SK-N-SH (cell line): ENCODE data around the gene PAIP1. TPM values are rescaled to one million over a fixed set of nuclear protein-coding genes. Genes with fewer than 3 reads are reported as not detected.

Source experiments
- CTCF ChIA-PET: fragments of 300-600, 350-600 bp; formaldehyde crosslinking; extraction: SDS; loops from one replicate; lab custom pipeline; 2021; lab: Yijun Ruan, JAX
- POLR2A ChIA-PET: fragments of 350-600 bp; sonication (Branson Sonifier 250); formaldehyde crosslinking; extraction: SDS; loops from one replicate; lab custom pipeline; 2020; ENCODE audit warnings: antibody characterized with exemption, inconsistent platforms; lab: Yijun Ruan, JAX
- DNase-seq: peaks from one replicate; pipeline ENCODE4 v3.0.0; 2012
- H2AFZ ChIP-seq: fragments of 200-600 bp; sonication (generic); 2 replicates; pipeline ENCODE4 v1.8.1; 2016; ENCODE audit warnings: antibody characterized with exemption, mild to moderate bottlenecking, low read depth
- H3F3A ChIP-seq: fragments of 200-600 bp; sonication (generic); replicated peaks from 2 replicates; pipeline ENCODE3; 2016; ENCODE audit warnings: antibody characterized with exemption, mild to moderate bottlenecking; ENCODE audit not compliant: insufficient read depth
- H3K27ac ChIP-seq, 2 experiments: fragments of 200-500 bp in 1 of 2; fragments of 200-600 bp in 1 of 2; sonication (Bioruptor generic) in 1 of 2; sonication (generic), shearing (Covaris generic) in 1 of 2; 2 replicates each; pipeline versions ENCODE4 v1.5.1 to v1.6.1; 2014 to 2016; ENCODE audit warnings: low read depth in 2 of 2, inconsistent platforms in 1 of 2, low read length in 1 of 2, mild to moderate bottlenecking in 1 of 2, mixed read lengths in 1 of 2
- H3K27me3 ChIP-seq: fragments of 200-600 bp; sonication (generic), shearing (Covaris generic); 2 replicates; pipeline ENCODE4 v1.6.1; 2016; ENCODE audit warnings: mixed run types; ENCODE audit not compliant: insufficient read depth
- H3K36me3 ChIP-seq, 2 experiments: fragments of 200-500 bp in 1 of 2; fragments of 200-600 bp in 1 of 2; sonication (Bioruptor generic) in 1 of 2; sonication (generic) in 1 of 2; replicated peaks in 1 of 2; 2 replicates each; pipeline versions ENCODE3 to v1.5.1; 2014 to 2016; ENCODE audit warnings: low read length in 1 of 2, mild to moderate bottlenecking in 1 of 2; ENCODE audit not compliant: insufficient read depth in 2 of 2, control insufficient read depth in 1 of 2
- H3K4me1 ChIP-seq, 2 experiments: fragments of 200-500 bp in 1 of 2; fragments of 200-600 bp in 1 of 2; sonication (Bioruptor generic) in 1 of 2; sonication (generic), shearing (Covaris generic) in 1 of 2; 2 replicates each; pipeline versions ENCODE4 v1.5.1 to v1.6.1; 2014 to 2016; ENCODE audit warnings: low read depth in 1 of 2, low read length in 1 of 2, mixed run types in 1 of 2; ENCODE audit not compliant: insufficient read depth in 2 of 2, control insufficient read depth in 1 of 2
- H3K4me2 ChIP-seq: fragments of 200-600 bp; sonication (generic), shearing (Covaris generic); 2 replicates; pipeline ENCODE4 v1.6.1; 2017; ENCODE audit warnings: mixed run types
- H3K4me3 ChIP-seq, 2 experiments: fragments of 200-500 bp in 1 of 2; fragments of 200-600 bp in 1 of 2; sonication (Bioruptor generic) in 1 of 2; sonication (generic), shearing (Covaris generic) in 1 of 2; 2 replicates each; pipeline versions ENCODE4 v1.5.1 to v1.8.1; 2014 to 2016; ENCODE audit warnings: low read depth in 2 of 2, inconsistent platforms in 1 of 2, low read length in 1 of 2, mild to moderate bottlenecking in 1 of 2, mixed read lengths in 1 of 2, moderate library complexity in 1 of 2
- H3K79me2 ChIP-seq: fragments of 200-600 bp; sonication (generic); 2 replicates; pipeline ENCODE4 v1.8.1; 2017; ENCODE audit warnings: mild to moderate bottlenecking; ENCODE audit not compliant: insufficient read depth
- H3K9ac ChIP-seq: fragments of 200-600 bp; sonication (generic); 2 replicates; pipeline ENCODE4 v1.6.1; 2017; ENCODE audit warnings: mixed run types
- H3K9me2 ChIP-seq: fragments of 200-600 bp; sonication (generic); 2 replicates; pipeline ENCODE4 v1.6.1; 2017; ENCODE audit warnings: mixed run types
- H3K9me3 ChIP-seq: fragments of 200-600 bp; sonication (generic); 2 replicates; pipeline ENCODE4 v1.6.1; 2017; ENCODE audit warnings: mixed run types, mild to moderate bottlenecking, moderate library complexity
- H4K20me1 ChIP-seq: fragments of 200-600 bp; sonication (generic); 2 replicates; pipeline ENCODE4 v1.6.1; 2017; ENCODE audit warnings: mild to moderate bottlenecking, mixed run types; ENCODE audit not compliant: insufficient read depth
- FOSL2 ChIP-seq: IDR thresholded peaks from 2 replicates; pipeline ENCODE4 v1.4.0; 2012; ENCODE audit warnings: low read depth, mild to moderate bottlenecking, moderate library complexity, borderline replicate concordance
- FOXM1 ChIP-seq: IDR thresholded peaks from 2 replicates; pipeline ENCODE4 v1.4.0; 2012; ENCODE audit warnings: low read depth, mild to moderate bottlenecking
- JUND ChIP-seq: IDR thresholded peaks from 2 replicates; pipeline ENCODE4 v1.4.0; 2012
- MXI1 ChIP-seq: IDR thresholded peaks from 2 replicates; pipeline ENCODE4 v1.6.1; 2012; ENCODE audit warnings: mild to moderate bottlenecking, low read depth, low read length, improper control_type of control experiment
- TAF1 ChIP-seq: IDR thresholded peaks from 2 replicates; pipeline ENCODE4 v1.6.1; 2012; ENCODE audit warnings: low read depth, mild to moderate bottlenecking, low read length, moderate library complexity, borderline replicate concordance
- TEAD4 ChIP-seq: IDR thresholded peaks from 2 replicates; pipeline ENCODE4 v1.4.0; 2012; ENCODE audit warnings: mild to moderate bottlenecking, borderline replicate concordance; ENCODE audit not compliant: insufficient read depth
- USF1 ChIP-seq: IDR thresholded peaks from 2 replicates; pipeline ENCODE4 v1.4.0; 2012; ENCODE audit warnings: low read depth, borderline replicate concordance
- USF2 ChIP-seq: fragments of 150-350 bp; IDR thresholded peaks from 2 replicates; pipeline ENCODE4 v1.6.1; 2017; ENCODE audit warnings: antibody characterized with exemption, low read length, low read depth, borderline replicate concordance
- YY1 ChIP-seq: IDR thresholded peaks from 2 replicates; pipeline ENCODE4 v1.4.0; 2012; ENCODE audit warnings: low read depth, mild to moderate bottlenecking
- WGBS: methylation state at CpG from one replicate; pipeline ENCODE4 v1.1.6; 2017; ENCODE audit warnings: low lambda C conversion rate; 5-methylcytosine and 5-hydroxymethylcytosine counted together
- polyA plus RNA-seq, 3 experiments: library from polyadenylated mRNA; depleted of rRNA; stranded (reverse); fragments of >200 nt; gene quantifications; 2 replicates each; pipeline ENCODE4 v1.2.3, GENCODE V29; 2012

The PAIP1 gene
- polyA plus RNA-seq, 1 of the 3 experiments (the other 2 are of a cell fraction): 70.0 TPM

- peaks cover 19 to 28% of the 10 kb centered on the region in 2 experiments; a peak in 3 of 4 replicates for H3K4me1 ChIP-seq
- H3K4me3 ChIP-seq: peak overlapping the region; percentile 90 to 92
- H4K20me1 ChIP-seq: peaks cover 39% of the 10 kb centered on the region
- peak overlapping the region; percentile 86 to 95 for H3K27ac ChIP-seq
- H3K27me3 ChIP-seq: no peaks in the 10 kb centered on the region
- DNase-seq: peak; percentile 81
- 0 out of 2 replicates have a peak, but pooled peaks have one; percentile 5 for TF ChIP-seq TEAD4
- no peak for TF ChIP-seq FOXM1
- TF ChIP-seq TAF1: peak; percentile 51; the same call in 1 of the 2 replicates
- TF ChIP-seq, all 33 proteins: peak for 2
- 2% methylated on average over 19 of the region's 44 CpGs for WGBS
- H3K9ac ChIP-seq: peak overlapping the region; percentile 98
- no peaks in the 10 kb centered on the region for H3F3A ChIP-seq
- no peaks in the 10 kb centered on the region for H3K9me3 ChIP-seq
- peak overlapping the region; percentile 85 for H3K4me2 ChIP-seq
- peaks cover 45% of the 10 kb centered on the region in 2 experiments for H3K36me3 ChIP-seq
- no peaks in the 10 kb centered on the region for H3K9me2 ChIP-seq
- H3K79me2 ChIP-seq: peaks cover 54% of the 10 kb centered on the region
- ChIA-PET POLR2A (interaction anchor here (0.7 to 1.9 kb wide), 3 partner anchors 33 to 72 kb away, joined by 3 to 12 read pairs (median 3); partner anchors contain the start of gene TMEM267), CTCF (interaction anchor here (0.8 to 2.7 kb wide), 8 partner anchors 13 to 491 kb away, joined by 3 to 13 read pairs (median 6); partner anchors contain the start of genes C5orf34, NNT and TMEM267)
- peak overlapping the region; percentile 62 for H2AFZ ChIP-seq
Observed at GRCh38 chr5:43555895-43556606, 826 bp downstream of the PAIP1 start.

GRCh38 chr5:43554497-43554896 is 2.4 kb downstream of the PAIP1 start:
- ChIA-PET POLR2A (interaction anchor here (1.0 to 1.1 kb wide), 2 partner anchors 39 to 50 kb away, joined by 3 to 4 read pairs; partner anchors contain the start of gene C5orf34), CTCF (interaction anchor here (0.7 to 2.6 kb wide), 7 partner anchors 11 to 490 kb away, joined by 3 to 13 read pairs (median 5); partner anchors contain the start of gene TMEM267)

More at GRCh38 chr5:43554497-43554896, 2.4 kb downstream of the PAIP1 start:
- Histone ChIP-seq H3K4me1 (peaks cover 19 to 28% of the 10 kb centered on the region in 2 experiments; a peak in 3 of 4 replicates), H4K20me1 (peaks cover 54% of the 10 kb centered on the region), H3K27me3 (no peaks in the 10 kb centered on the region)
- TF ChIP-seq JUND (no peak), FOSL2 (no peak), YY1 (no peak), USF2 (no peak), MXI1 (no peak), USF1 (no peak)
- TF ChIP-seq, all 33 proteins: peak for 0
- Histone ChIP-seq H3K79me2 (peaks cover 69% of the 10 kb centered on the region), H3K9ac (no peak overlapping the region; the same call in 1 of the 2 replicates), H3K4me2 (peak overlapping the region; percentile 85), H3K4me3 (peak overlapping the region; percentile 90 to 92; a peak in 3 of 4 replicates), H3K9me3 (no peaks in the 10 kb centered on the region), H3K36me3 (peaks cover 57 to 60% of the 10 kb centered on the region in 2 experiments), H3F3A (no peaks in the 10 kb centered on the region), H3K9me2 (no peaks in the 10 kb centered on the region), H2AFZ (no peak overlapping the region), H3K27ac (no peak overlapping the region)
- no peak for DNase-seq
- WGBS: 90% methylated on average over 1 of the region's 1 CpG
